Subcutaneous adipose tissue (tissue), 4 donors: ENCODE results near the gene SF1. TPM values are rescaled to one million over a fixed set of nuclear protein-coding genes. Genes with fewer than 3 reads are reported as not detected.

Experiments
- total RNA-seq, 4 donors: library from RNA; depleted of rRNA; stranded (reverse); fragments of >200 nt; gene quantifications; one replicate each; pipeline ENCODE4 v1.1.0, GENCODE V29; 2016
- TF ChIP-seq, protein P1 (sequence below): fragments of 450-650 bp; IDR thresholded peaks from one replicate; pipeline ENCODE4 v1.5.1; 2016; ENCODE audit warnings: low read depth, mild to moderate bottlenecking, control low read depth, antibody characterized with exemption, moderate library complexity

Gene SF1
- total RNA-seq, 4 donors from 2014 or later: 215 to 388 (median 273) TPM

DNA sequence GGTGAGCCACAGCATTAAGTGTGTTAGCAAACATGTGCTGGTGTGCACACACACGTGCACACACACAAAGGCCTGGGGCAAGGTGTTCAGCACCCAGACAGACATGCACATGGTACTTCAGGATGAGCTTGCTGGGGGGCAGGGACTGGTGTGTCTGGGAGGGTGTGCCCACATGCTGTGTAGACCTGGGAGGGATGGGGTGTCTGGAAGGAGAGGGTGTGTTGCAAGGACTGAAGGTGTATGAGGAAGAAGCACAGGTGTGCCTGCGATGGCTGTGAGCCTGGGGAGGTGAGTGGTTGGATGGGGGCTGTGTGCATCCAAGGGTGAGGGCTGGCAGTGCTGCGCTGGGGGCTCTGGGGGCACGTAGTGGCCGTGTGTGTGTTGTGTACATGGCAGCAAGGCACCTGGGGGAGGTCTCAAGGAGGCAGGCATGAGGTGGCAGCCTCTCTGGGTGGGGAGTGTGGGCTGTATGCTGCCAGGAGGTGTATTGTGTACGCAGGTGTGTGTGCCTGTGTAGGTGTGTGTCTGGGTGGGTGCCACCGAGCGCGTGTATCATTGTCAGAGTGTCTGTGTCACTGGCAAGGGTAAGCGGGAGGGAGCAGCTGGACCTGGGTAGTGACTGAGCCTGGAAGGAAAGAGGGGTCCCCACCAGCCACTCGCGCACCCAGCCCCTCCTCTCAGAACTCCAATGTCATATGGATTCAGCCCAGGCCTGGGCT, 57.5 kb downstream of the SF1 start:
- TF ChIP-seq, protein P1, sequence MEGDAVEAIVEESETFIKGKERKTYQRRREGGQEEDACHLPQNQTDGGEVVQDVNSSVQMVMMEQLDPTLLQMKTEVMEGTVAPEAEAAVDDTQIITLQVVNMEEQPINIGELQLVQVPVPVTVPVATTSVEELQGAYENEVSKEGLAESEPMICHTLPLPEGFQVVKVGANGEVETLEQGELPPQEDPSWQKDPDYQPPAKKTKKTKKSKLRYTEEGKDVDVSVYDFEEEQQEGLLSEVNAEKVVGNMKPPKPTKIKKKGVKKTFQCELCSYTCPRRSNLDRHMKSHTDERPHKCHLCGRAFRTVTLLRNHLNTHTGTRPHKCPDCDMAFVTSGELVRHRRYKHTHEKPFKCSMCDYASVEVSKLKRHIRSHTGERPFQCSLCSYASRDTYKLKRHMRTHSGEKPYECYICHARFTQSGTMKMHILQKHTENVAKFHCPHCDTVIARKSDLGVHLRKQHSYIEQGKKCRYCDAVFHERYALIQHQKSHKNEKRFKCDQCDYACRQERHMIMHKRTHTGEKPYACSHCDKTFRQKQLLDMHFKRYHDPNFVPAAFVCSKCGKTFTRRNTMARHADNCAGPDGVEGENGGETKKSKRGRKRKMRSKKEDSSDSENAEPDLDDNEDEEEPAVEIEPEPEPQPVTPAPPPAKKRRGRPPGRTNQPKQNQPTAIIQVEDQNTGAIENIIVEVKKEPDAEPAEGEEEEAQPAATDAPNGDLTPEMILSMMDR: no peak

DNA sequence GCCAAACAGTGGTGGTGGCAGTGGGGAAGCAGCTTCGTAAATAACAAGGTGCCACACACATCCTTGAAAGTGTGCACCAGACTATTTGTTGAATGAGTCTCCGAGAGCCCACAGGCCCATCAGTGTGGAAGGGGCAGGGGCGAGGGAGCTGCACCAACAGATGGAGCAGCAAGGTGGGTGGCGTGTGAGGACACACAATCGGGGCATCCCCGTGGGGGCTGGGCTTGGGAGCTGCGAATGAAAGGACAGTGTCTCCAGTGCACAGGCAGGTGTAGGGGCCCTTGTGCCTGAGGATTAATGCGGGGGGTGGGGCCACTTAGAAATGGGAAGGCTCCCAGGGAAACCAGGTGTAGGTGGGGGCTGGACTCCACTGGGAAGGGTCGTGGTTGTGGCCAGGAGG, 58.2 kb downstream of the SF1 start:
- TF ChIP-seq, protein P1: no peak

DNA sequence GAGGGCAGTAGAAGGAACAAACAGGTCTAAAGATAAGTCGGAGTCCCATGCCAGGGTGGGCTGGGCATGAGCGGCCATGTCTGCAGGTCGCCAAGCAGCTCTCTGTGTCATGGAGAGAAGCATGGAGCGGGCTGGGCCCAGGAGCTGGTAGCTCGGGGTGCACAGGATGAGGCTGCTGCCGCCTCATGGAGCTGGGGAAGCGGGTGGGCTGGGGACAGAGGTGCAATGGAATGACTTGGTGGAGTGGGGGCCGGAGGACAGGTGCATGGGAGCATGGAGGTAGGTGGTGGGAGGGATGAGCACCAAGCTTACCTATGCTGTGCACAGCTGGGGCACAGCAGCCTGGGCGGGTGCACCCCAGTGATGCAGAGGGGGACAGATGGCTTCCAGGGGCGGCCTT, 58.9 kb downstream of the SF1 start:
- TF ChIP-seq, protein P1: no peak

- TF ChIP-seq, protein P1: no peak
Observed at GRCh38 chr11:64718780-64719124, 59.6 kb downstream of the SF1 start.

GRCh38 chr11:64718084-64718779, 60.1 kb downstream of the SF1 start:
- TF ChIP-seq, protein P1: no peak

DNA sequence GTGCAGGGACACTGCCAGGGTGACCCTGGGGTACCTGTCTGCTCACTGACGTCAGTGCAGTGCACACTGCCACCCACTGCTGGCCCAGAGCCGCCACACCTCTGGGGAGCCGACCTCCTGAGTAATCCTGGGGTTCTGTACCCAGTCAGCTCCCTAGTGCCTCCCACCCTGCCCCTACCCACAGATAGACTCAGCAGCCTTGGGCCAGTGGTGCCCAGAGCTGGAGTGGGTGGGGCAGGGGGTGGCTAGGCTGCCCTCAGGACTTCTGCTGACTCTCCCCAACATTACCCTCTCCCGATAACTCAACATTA, 61.1 kb downstream of the SF1 start:
- TF ChIP-seq, protein P1: no peak

DNA sequence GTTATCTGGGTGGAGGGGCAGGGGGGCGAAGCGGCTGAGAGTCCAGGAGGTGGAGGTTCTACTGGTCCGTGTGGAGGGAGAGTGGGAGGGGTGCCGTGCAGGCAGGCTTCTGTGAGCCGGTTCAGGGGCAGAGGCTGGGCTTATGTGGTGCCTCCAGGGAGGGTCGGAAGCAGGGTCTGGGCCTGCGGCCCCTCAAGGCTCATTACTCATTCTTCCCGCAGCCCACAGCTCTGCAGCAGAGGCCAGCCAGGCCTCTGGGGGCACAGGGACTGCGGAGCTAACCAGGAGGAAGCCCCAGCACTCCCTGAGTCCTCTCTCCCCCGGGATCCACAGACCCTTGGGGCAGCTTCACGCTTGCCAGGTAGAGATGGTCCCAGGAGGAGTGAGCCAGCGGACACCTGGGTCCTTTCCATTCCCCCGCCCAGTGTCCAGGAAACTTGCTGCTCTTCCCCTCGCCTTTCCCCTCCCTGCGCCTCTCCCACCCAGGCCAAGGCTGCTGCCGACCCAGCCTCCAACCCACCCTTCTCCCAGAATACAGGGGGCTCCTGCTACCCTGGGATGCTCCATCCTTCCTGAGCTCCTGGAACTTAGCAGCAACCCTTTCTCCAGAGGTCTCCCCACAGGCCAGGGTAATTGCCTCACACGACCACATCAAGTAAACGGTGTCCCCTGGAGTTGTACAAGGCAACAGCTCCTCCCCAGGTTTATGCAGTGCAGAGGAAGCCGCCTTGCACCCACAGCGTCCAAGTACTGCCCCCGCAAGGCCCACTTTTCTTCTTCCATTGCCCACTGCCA, 61.7 kb downstream of the SF1 start:
- TF ChIP-seq, protein P1: no peak
